HG03045 (cell line): ENCODE results near the gene FBXO24.
A peak's percentile ranks its signal among the peaks of the same experiment; 100 is the strongest.

Experiments
- ATAC-seq: cut with Tn5 transposase; IDR thresholded peaks from one replicate; pipeline ENCODE4 v1.9.1; 2021; ENCODE audit warnings: mild to moderate bottlenecking, moderate library complexity; ENCODE audit not compliant: unreplicated experiment

Gene FBXO24

DNA sequence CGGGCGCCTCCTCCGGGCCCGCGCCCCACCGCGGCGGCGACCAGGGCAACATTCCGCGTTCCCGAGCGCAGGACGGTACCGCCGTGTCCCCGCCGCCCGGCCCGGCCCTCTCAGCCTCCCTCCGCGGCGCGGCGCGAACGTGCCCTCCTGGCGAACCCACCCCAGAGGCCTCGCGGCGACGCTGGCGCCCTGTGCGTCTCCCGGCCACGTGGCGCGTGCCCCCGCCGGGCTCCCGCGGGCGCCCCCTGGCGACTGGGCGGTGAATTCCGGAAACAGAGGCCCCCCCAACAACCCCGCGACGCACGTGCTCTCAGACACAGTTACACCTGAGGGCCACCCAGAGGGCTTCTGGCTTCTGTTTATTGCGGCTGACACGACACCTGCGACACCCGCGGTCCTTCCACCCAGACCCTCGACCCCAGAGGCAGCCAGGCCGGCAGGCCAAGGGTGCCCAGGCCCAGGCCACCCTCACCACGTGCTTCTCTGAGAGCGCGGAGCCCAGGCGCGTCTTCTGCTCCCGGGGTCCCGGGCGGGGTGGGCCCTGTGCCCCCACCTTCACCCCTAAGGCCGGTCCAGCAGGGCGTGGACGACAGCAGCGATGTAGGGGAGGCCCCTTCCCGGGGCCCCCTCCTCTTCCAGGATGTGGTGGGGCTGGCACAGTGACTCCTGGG, 12.3 kb upstream of the FBXO24 start, which contains the start of gene SAP25:
Gene SAP25 (minus strand): TSS at position 210 of the 671 bp plus-strand sequence. CDS start 158 bp downstream, at position 52.
- ATAC-seq, result no peak

DNA sequence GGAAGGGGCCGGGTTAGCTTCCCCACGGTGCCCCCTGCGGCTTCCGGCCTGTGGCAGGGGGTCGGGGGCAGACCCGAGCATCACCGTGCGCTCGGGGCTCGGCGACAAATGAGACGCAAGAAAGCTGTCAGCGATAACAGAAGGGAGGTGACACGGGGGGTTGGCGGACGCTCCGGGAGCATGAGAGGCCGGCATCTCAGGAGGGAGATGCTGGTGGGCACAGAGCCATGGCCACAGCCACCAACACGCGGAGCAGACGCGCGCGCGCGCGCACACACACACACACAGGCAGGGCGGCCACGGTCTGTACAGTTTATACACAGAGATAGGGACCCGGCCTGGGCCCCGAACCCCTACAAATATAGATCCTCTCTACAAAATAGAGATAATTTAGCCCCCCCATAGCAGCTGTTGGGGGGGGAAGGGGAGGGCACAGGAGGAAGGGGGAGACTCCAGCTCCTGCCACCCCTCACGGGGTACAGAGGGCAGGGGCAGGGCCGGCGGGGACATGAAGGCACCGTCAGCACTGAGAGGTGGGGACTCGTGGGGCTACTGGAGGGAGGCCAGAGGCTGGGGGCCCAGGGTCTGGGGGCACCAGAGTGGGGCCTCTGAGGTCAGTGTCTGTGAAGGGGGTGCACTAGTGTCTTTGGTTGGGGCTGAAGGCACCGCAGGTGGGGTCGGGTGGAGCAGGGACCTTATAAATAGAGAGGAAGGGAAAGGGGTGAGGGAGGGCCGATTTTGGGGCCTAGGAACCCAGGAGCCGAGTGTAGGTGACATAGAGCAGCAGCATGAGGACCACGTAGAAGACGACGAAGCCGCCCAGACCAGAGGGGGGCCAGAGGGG, 11.5 kb upstream of the FBXO24 start:
- ATAC-seq, result no peak

DNA sequence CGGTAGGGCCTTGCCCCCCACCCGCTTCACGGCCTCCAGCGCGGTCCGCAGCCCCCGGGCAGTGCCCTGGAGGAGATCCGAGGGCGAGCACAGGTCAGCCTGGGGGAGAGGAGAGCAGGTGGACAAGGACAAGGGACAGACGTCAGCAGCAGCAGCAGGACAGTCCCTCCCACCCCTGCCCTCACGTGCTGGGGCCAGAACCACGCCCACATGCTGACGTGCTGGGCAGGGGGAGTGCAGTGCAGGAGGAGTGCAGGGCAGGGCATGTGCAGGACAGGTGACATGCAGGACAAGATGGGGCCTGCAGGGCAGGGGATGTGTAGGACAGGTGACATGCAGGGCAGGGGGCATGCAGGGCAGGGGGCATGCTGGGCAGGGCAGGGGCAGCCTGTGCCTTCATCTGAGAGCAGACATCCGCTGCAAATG, 10.9 kb upstream of the FBXO24 start:
- ATAC-seq, result no peak

DNA sequence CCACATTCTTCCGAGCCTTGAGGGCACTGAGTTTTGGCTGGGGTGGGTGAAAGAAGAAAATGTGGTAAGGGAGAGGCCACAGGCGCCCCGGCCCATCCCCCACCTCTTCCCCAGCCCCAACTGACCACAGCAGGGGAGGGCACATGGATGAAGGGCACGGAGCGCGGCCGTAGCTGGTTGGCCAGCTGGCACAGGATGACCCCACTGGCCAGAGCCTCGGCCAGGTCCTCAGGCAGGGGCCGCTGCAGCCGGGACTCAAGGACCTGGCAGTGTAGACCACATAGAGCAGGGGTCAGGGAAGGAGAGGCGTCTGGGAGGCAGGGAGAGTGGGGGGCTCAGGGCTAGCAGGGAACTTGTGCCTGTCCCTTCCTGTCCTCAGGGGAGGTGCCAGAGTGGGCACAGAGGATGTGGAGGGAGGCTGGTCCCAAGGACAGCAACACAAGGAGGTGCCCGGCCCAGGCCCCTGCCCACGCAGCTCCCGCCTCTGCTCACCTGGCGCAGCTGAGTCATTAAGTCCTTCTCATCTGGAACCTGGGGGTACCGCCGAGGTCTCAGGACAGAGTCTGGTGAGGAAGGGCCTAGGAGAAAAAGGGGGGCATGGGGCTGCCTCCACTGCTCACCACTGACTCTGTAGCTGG, 10.3 kb upstream of the FBXO24 start:
- no peak for ATAC-seq

DNA sequence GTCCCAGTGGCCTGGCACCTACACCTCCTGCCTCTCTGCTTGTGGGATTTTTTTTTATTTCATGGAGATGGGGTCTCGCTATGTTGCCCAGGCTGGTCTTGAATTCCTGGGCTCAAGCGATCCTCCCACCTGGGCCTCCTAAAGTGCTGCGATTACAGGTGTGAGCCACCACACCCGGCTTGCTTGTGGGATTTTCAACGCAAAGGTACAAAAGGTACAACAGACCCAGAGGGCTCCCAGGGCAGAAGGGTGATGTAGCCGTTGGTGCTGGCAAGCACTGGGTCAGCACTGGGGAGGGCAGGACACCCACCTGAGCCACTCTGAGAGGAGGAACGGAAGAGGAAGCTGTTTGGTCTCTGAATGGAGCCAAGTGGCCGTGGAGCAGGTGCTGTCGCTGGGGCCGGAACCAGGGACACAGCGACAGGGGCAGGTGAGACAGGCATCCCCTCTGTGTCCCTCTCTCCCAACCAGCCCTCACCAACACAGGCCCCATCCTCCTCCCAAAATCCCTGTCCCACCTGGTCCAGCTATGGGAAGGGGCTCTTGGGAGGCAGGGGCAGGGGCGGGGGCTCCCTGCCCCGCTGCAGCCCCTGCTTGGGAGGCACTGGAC, 9.6 kb upstream of the FBXO24 start:
- ATAC-seq, result no peak

DNA sequence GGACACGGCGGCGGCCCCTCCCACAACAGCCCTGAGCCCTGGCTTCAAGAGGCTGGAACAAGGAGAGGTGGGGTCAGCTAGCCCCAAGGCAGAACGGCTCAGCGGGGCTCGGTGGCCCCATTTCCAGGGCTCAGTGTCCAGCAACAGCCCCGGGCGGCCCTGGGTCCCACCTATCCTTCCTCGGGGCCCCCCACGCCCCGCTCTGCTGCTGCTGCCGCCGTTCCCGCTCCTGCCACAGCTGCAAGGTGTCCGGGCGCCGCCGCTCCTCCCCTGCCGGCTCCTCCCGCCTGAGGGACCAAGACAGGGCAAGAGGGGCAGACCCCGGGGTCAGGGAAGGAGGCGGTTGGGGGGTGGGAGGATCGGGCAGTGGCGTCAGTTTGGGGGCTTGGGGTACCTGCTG, 9.0 kb upstream of the FBXO24 start:
- no peak for ATAC-seq

DNA sequence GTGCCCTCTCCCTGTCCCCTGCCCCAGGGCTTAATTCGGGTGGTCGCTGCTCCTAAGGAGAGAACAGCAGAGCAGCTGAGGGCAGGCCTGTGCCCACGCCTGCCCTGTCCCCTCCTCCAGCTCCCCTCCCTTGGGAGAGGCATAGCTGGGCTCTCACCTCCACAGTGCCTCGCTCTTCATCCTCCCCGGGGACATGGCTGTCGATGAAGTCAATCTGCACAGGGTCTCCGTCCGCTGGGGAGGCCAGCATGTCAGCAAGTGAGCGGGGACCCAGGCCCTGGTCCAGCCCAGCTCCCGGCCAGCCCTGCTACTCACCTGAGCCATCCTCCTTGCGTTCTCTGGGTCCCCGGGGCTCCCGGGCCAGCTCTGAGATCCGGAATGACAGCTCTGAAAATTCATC, 8.6 kb upstream of the FBXO24 start:
- ATAC-seq, result no peak

DNA sequence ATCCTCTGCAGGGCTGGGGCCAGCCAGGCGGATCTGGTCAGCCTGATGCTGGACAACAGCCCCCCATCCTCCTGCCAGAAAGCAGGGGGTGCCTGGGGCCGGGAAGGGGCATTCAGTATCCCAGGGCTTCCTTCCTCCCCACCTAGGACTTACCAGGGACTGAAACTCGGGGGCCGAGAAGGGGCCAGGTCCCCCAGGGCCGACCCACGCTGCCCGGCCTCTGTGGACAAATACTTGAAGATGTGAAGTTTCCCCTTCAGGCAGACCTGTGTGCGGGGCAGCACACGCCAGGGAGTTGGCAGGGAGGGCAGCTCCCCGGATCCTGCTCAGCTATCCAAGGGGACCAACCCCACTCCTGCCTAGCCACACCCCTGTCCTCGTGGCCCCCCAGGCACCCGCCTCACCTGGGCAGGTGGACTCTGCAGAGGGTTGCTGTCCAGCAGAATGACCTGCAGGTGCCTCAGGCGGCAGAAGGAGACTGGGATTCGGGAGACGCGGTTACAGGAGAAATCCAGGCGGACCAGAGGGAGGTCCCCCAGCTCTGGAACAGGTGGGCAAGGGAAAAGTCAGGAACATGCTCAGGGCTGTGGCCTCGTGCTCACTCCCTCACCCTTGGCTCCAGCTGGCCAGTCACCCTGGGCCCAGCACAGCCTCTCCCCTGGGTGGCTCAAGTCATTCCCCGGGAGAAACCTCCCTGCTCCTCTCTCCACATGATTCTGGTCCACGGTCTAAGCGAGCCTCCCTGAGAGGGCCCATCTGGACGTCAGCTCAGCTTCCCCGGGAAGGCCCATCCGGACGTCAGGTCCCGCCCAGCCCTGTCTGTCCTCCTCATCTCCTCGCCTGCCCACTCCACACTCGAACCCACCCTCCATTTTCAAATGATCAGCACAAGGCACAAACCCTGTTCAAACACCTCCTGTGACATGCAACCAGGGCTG, 7.6 kb upstream of the FBXO24 start:
- ATAC-seq, result no peak

DNA sequence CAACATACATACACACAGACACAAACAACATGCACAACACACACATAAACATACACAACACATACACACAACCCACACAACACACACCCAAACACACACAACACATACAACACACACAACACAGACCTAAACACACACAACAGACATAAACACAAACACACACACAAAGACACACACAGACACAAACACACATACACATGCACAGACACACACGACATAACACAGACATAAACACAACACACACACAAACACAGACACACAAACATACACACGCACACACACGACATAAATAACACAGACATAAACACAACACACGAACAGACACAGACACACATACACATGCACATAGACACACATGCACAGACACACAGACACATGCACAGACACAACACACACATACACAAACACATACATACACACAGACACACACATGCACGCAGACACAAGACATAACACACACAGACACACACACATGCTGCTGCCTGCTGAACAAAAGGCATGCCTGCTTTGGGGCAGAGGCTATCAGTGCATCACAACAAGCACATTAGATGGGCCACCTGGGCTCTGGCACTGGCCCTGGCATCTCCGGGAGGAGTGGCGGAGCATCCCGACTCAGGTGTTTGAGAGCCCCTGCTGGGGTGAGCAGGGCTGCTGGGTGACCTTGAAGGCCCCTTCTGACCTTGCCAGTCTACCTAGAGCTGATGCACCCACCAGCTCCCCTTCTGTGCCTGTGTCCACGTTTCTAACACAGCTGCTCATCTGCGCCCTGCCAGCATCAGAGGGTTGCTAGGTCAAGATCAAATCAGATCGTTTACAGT, 5.5 kb upstream of the FBXO24 start:
- no peak for ATAC-seq

DNA sequence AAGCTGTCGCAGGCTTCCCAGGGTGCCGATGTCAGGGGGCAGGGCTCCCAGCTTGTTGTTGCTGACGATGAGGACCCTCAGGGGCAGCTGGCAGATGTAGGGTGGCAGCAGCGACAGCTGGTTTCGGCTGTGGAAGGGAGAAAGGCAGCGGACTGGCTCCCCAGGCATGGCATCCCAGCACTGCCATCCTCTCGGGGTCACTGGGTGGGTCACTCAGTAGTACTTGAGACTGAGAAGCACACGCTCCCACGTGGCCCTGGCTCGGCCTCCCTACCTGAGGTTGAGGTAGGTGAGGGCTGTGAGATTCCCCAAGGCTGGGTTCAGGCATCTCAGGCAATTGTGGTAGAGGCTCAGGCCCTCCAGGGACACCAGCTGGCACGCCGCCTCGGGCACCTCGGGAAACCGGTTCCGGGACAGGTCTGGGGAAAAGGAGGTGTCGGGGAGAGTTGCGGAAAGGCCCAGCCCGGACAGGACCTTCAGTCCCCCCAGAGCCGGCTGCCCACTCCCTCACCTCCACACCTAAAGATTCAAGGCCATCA, 4.0 kb upstream of the FBXO24 start:
- no peak for ATAC-seq

DNA sequence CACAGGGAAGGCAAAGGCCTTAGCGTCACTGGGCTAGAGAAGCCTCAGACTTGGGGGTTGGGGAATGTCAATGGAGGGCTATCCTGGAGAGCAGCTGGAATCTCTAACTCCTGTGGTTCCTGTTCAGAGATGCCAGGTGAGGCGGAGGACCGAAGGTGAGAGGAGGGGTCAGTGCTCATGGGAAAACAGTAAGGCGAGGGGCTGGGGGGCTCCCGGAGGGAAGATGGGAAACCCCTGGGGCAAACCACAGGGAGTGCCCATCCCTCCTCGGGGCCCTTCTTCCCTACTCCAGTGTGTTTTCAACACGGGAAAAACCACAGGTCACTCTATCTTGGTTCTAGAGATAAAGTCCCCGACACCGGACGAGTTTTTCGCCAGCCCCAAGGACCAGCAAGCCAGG, 3.5 kb upstream of the FBXO24 start:
- no peak for ATAC-seq

DNA sequence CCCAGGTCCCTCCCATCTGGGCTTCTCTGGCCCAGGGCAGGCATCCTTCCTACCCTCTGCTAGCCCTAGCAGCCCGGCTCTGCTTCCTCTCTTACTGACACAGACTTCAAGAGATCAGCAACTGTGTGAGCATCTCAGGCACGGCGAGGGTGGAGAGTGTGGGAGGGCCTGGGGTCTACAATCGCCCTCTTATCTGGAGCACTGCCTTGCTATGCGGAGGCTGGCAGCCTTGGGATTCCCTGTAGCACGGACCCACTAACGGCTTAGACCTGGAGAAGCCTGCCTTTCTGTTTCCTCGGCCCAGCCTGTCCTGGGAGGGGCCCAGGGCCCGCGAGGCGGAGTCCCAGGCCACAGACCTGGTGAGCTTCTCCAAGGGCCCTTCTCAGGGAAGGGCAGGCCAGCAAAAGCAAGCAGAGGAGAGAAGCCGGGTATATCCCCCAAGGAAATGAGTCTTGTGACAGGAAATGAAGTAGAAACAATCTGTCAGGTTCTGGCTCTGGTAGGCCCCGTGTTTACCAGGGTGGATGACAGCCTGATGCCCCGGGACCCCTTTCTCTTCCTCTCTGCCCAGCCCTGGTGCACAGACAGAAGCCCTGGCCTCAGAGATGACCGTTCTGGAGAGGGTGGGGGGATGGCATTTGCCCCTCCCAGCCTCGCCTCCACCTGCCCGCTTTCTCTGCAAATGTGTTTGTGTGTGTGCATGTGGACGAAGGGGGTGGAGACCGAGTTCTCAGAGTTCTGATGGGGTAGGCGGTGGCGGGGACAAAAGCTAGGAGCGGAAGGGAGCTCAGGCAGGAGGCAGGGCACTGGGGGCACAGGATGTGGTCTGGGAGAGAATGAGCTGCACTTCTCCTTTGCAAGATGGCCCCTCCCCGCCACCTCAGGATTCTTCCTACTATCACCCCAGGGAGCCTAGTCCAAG, 2.7 kb upstream of the FBXO24 start:
- ATAC-seq, result no peak

DNA sequence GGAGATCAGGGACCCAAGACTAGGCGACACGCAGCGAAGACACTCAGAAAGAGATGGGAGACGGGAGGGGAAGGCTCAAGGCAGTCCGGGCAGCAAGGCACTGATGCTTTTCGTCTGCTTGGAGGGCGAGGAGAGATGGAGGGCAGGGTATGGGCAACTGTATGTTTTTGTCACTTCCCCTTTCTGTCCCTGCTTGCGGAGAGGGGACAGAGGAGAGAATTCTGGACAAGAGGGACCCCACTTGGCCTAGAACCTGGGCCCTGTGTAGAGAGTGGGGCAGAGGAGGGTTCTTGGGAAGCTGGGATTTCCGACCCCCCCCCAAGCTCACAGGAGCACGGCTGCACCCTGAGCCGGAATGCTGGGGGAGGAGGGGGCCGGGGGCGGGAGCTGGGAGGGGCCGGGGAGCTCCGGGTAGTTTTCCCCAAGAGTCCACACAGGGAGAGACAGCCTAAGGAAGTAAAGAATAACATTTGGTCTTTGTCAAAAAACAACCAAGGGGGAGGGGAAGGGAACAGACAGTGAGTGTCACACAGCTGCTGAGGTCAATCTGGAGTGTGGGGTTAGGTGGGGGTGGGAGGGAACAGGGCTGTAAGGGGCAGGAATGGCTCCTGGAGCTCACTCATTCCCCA, 2.0 kb upstream of the FBXO24 start:
- ATAC-seq, result no peak

DNA sequence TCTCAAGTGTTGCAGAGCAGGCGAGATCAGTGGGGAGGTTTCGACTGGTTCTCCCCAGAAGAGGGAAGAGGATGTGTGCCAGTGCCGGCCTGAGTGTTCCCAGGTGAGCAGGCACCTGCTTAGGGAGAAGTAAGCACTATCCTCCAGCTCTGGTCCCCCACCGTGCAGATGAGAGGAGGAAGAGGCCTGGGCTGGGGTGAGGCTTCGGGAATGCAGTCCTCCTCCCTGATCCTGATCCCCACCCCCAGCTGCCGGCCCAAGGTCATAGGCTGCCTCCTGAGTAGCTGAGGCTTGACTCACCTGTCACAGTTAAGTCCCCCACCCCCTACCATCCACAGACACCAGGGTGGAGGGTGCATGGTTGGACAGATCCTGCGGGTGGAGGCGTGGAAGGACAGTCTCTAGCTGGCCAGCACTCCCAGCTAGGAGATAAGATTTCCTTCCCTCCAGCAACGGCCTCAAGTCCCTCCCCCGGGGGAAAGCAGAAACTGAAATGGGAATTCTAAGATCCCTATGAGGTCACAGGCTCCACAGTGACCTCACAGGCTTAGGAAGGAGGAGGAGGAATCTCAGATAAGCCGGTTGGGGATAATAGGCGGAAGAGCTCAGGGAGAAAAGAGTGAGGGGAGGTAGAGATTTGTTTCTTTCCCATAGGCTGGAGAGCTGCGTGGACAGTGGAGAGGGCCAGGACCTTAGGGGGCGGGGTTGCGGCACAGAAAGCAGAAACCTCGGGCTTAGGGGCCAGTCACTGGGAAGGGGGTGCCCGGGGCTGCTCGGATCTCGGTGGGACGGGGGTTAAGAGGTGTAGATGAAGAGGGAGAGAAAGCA, 1.2 kb upstream of the FBXO24 start:
- ATAC-seq, result no peak

DNA sequence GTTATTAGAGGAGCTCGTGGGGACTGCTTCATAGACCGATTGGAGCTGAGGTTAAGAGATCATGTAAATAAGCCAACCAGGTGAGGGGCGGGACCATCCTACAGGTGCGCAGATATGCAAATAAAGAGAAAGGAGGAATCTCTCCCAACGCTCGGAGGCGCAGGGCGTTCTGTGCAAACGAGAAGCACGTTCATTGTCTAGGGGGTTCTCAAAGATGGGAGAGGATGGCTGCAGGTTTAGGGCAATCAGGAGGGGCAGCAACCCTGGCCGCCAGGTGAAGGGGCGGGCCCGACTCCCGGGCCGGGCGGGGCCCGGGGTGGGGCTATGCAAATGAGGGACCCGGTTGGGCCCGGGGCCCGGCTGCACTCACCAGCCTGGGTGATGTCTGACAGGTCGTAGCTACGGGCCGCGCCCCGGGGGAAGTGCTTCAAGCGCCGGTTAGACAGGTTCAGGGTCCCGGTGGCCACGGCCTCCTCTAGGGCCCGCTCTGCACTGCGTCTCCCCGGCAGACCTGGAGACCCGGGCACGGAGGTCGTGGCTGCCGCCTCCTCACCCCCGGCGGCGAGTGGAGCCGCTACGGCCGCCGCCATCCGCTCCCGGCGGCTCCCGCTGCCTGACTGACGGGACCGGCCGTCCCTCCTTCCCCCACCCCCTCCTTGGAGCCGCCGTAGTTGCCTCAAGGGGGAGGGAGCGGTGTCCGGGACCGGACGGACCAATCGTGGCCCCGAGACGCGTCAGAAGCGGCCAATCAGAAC, 440 bp upstream of the FBXO24 start, which contains the start of gene LRCH4:
Gene LRCH4 (minus strand): TSS at position 619 of the 755 bp plus-strand sequence. CDS start 29 bp downstream, at position 590.
- peak; percentile 27 for ATAC-seq

DNA sequence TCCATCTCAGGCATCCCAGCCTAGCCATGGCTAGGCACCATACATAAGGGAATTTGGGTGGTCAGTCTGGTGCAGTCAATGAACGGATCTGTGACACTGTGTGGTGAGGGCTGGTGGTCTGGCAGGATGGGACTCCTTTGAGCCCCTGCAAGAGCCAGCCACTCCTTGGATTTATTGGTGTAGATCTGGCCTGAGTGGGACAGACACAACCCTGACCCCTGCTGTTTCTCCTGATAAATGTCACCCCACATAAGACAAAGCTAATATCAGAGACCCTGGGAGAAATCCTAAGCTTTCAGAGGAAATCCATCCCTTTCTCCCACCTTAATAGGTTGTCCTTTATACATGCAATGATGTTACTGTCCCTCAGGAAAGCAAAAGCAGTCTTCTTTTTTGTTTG, 2.3 kb downstream of the FBXO24 start:
- ATAC-seq, result no peak
